Gastrocnemius medialis (tissue), 4 donors: ENCODE measurements around the gene ADRB2. TPM values are rescaled to one million over a fixed set of nuclear protein-coding genes. Genes with fewer than 3 reads are reported as not detected.

Experiments used
- ATAC-seq, 2 donors: fragments of 150-250 bp; one replicate each; pipeline ENCODE4 v1.9.1; 2016
- DNase-seq, 2 donors: peaks; one replicate each; pipeline ENCODE4 v3.0.0-alpha.2; 2019
- H3K27ac ChIP-seq, 4 donors: fragments of 200-600 bp; sonication (generic); 1 replicate in 1 of 4; 2 replicates in 3 of 4; pipeline ENCODE4 v1.5.1; 2016 to 2018; ENCODE audit warnings: mild to moderate bottlenecking in 2 of 4, moderate library complexity in 1 of 4
- H3K27me3 ChIP-seq, 3 donors: fragments of 200-600 bp; sonication (generic) in 2 of 3; 1 replicate in 1 of 3; 2 replicates in 2 of 3; pipeline versions ENCODE4 v1.5.1 to v1.6.0; 2016 to 2019; ENCODE audit warnings: mild to moderate bottlenecking in 1 of 3, moderate library complexity in 1 of 3
- H3K36me3 ChIP-seq, 2 donors: fragments of 200-600 bp; sonication (generic) in 1 of 2; one replicate each; pipeline ENCODE4 v1.5.1; 2017 to 2018
- H3K4me1 ChIP-seq, 2 donors: fragments of 200-600 bp; sonication (generic) in 1 of 2; one replicate each; pipeline ENCODE4 v1.5.1; 2016 to 2017; ENCODE audit warnings: mild to moderate bottlenecking in 2 of 2
- H3K4me3 ChIP-seq, 4 donors: fragments of 200-600 bp; sonication (generic) in 3 of 4; 1 replicate in 1 of 4; 2 replicates in 3 of 4; pipeline ENCODE4 v1.5.1; 2016 to 2019; ENCODE audit warnings: mild to moderate bottlenecking in 2 of 4
- H3K9me3 ChIP-seq, 3 donors: fragments of 200-600 bp; sonication (generic) in 2 of 3; 1 replicate in 1 of 3; 2 replicates in 2 of 3; pipeline ENCODE4 v1.5.1; 2016 to 2019
- POLR2A ChIP-seq, 2 donors: fragments of 450-650 bp; IDR thresholded peaks; one replicate each; pipeline ENCODE4 v1.6.1; 2017; ENCODE audit warnings: antibody characterized with exemption in 2 of 2, mild to moderate bottlenecking in 2 of 2, moderate library complexity in 2 of 2
- in situ Hi-C, 4 donors: fragments of 200-750 bp; cut with MboI; loops; one replicate each; pipeline versions ENCODE4 v1.15.0 to v1.8.0; 2017; ENCODE audit warnings: low sequenced_read_pairs in 4 of 4
- intact Hi-C: fragments of 100-400 bp; cut with DNase I; formaldehyde crosslinking; loops from one replicate; pipeline ENCODE4 v1.15.1; 2023; ENCODE audit warnings: low total_unique reads
- total RNA-seq, 4 donors: library from RNA; depleted of rRNA; stranded (reverse); fragments of >200 nt; gene quantifications; one replicate each; pipeline versions ENCODE4 v1.1.0 to v1.2.3, GENCODE V29; 2016
- TF ChIP-seq, protein P1 (sequence below), 5 experiments: fragments of 450-650 bp in 3 of 5; fragments of 200-600 bp in 2 of 5; sonication (generic) in 2 of 5; IDR thresholded peaks in 4 of 5; conservative IDR thresholded peaks in 1 of 5; 1 replicate in 4 of 5; 2 replicates in 1 of 5; pipeline ENCODE4 v1.5.1; 2016 to 2019; ENCODE audit warnings: antibody characterized with exemption in 5 of 5, mild to moderate bottlenecking in 3 of 5, moderate library complexity in 3 of 5

The ADRB2 gene
- total RNA-seq, 4 donors from 2014 or later, result 4.2 to 17.3 (median 6.8) TPM

DNA sequence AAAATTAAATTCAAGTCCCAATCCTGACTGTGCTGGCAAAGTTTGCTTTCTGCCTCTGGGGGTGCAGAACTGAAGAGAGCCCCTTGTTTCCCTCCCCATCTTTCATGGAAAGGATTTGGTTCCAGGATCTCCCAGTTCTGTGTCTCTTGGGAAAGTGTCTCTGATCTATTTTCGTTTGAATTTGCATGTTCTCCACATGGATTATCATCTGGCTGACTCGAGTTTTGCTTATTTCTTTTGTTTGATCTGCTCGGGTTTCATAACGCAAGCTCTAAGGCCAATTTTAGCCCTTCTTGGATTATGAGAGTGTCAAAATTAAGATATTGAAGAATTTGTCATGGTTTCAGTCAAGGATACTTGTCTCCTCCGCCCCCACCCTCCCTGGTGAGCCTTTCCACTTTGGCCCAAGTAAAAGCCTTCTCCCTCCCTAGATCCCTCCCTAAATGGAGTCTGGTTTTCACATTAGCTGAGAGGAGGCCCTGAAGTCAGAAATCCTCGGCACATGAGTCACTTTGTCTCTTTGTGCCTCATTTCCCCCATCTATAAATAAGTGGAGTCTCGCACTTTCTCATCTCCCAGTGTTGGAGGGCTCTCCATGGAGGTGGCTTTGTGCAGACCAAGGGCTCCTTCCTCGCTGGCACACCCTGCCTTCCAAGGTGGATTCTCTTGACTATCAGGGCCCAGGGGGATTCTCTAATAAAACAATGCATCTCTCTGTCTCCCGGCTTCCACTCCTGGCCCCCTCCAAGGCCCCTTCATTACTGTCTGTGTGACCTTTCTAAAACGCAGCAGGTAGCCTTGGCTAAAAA, 17.3 kb downstream of the ADRB2 start:
- no peak overlapping the region for H3K4me3 ChIP-seq
- peaks cover 53 to 73% of the 10 kb centered on the region in 2 donors for H3K4me1 ChIP-seq
- DNase-seq (no peak), ATAC-seq (peak; percentile 50 to 77)
- H3K9me3 ChIP-seq, result no peaks in the 10 kb centered on the region
- no peaks in the 10 kb centered on the region for H3K36me3 ChIP-seq
- intact Hi-C loops, result no loop called here
- H3K27me3 ChIP-seq, result no peaks in the 10 kb centered on the region
- H3K27ac ChIP-seq, result peak overlapping the region; percentile 23 to 81 (median 64)
- TF ChIP-seq POLR2A (IDR thresholded peaks at IDR 0.05), result no peak
- TF ChIP-seq, protein P1, sequence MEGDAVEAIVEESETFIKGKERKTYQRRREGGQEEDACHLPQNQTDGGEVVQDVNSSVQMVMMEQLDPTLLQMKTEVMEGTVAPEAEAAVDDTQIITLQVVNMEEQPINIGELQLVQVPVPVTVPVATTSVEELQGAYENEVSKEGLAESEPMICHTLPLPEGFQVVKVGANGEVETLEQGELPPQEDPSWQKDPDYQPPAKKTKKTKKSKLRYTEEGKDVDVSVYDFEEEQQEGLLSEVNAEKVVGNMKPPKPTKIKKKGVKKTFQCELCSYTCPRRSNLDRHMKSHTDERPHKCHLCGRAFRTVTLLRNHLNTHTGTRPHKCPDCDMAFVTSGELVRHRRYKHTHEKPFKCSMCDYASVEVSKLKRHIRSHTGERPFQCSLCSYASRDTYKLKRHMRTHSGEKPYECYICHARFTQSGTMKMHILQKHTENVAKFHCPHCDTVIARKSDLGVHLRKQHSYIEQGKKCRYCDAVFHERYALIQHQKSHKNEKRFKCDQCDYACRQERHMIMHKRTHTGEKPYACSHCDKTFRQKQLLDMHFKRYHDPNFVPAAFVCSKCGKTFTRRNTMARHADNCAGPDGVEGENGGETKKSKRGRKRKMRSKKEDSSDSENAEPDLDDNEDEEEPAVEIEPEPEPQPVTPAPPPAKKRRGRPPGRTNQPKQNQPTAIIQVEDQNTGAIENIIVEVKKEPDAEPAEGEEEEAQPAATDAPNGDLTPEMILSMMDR (IDR thresholded peaks at IDR 0.05 in 4 of 5, conservative IDR thresholded peaks at IDR 0.05 in 1 of 5), result no peak
- in situ Hi-C loops, result no loop called here

DNA sequence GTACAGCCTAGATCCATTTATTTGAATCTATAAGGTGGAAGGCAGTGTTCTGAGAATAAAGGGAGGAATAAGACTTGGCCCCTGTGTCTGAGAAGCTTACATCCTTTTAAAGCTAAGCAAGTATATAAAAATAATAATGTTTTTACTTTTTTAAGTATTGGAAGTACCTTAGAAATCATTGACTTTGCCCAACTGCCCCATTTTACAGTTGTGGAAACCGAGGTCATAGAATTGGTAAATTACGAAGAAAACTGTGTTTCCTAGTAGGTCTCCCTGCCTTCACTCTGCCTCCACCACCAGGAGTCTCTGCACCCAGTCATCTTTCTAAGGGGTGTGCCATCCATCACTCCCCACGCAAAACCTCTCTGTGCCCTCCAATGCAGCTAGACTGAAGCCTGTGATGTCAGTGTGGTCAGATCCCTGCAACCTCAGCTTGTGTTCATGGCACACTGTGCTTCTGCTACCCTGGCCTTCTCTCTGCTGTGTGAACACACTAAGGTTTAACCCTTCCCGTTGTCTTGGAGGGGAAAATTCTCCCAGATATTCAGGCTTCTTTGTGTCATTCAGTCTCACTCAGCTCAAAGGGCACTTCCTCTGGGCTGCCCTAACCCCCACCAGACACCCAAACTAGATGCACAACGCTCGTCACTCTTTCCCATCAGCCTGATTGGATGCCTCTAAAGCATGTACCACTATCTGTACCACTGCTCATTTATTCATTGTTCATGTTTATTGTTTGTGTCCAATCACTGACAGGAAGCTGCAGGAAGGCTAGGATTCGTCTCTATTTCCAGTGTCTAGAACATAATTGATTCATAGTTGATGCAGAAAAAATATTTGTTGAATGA, 18.2 kb downstream of the ADRB2 start:
- Histone ChIP-seq H3K9me3 (no peaks in the 10 kb centered on the region), H3K4me1 (peaks cover 53 to 79% of the 10 kb centered on the region in 2 donors), H3K27ac (peak overlapping the region; percentile 23 to 81 (median 64)), H3K27me3 (no peaks in the 10 kb centered on the region), H3K36me3 (no peaks in the 10 kb centered on the region), H3K4me3 (no peak overlapping the region)
- intact Hi-C loops, result no loop called here
- no peak for ATAC-seq
- DNase-seq, result no peak
- TF ChIP-seq POLR2A (IDR thresholded peaks at IDR 0.05), result no peak
- TF ChIP-seq, protein P1 (IDR thresholded peaks at IDR 0.05 in 4 of 5, conservative IDR thresholded peaks at IDR 0.05 in 1 of 5), result no peak
- in situ Hi-C loops, result no loop called here

DNA sequence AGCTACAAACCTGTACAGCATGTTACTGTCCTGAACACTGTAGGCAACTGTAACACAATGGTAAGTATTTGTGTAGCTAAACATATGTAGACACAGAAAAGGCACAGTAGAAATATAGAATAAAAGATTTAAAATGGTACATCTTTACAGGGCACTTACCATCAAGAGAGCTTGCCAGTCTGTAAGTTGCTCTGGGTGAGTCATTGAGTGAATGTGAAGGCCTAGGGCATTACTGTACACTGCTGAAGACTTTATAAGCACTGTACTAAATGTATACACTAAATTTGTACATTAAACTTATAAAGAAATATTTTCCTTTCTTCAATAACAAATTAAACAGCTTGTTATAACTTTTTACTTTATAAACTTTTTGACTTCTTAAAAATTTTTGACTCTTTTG, 20.5 kb downstream of the ADRB2 start:
- in situ Hi-C loops, result no loop called here

DNA sequence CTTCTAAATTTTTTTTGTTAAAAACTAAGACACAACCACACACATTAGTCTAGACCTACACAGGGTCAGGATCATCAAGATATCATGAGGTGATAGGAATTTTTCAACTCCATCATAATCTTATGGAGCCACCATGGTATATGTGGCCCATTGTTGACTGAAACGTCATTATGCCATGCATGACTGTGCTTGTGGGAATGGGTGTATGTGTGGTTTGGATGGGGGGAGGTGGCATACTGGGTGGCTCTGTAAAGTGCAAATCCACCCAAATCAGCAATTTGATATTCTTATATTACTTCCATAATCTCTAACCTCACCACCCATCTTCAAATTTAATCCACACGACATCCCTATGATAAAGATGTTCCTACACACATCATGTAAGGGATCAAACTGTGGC, 21.0 kb downstream of the ADRB2 start:
- ATAC-seq, result no peak
- in situ Hi-C loops, result no loop called here

More for the DNA sequence above, 20.5 kb downstream of the ADRB2 start:
- no peaks in the 10 kb centered on the region for H3K36me3 ChIP-seq
- peak overlapping the region in 1 of 4 donors; percentile 18 for H3K27ac ChIP-seq
- ATAC-seq (no peak), DNase-seq (no peak)
- H3K4me1 ChIP-seq, result peaks cover 40 to 76% of the 10 kb centered on the region in 2 donors
- H3K4me3 ChIP-seq, result no peak overlapping the region
- no peak for TF ChIP-seq POLR2A (IDR thresholded peaks at IDR 0.05)
- TF ChIP-seq, protein P1 (IDR thresholded peaks at IDR 0.05 in 4 of 5, conservative IDR thresholded peaks at IDR 0.05 in 1 of 5), result no peak
- no peaks in the 10 kb centered on the region for H3K9me3 ChIP-seq
- H3K27me3 ChIP-seq, result no peaks in the 10 kb centered on the region
- intact Hi-C loops, result no loop called here

More for the DNA sequence above, 21.0 kb downstream of the ADRB2 start:
- Histone ChIP-seq H3K4me3 (no peak overlapping the region), H3K9me3 (no peaks in the 10 kb centered on the region), H3K27ac (no peak overlapping the region), H3K4me1 (peaks cover 40 to 76% of the 10 kb centered on the region in 2 donors), H3K27me3 (no peaks in the 10 kb centered on the region), H3K36me3 (no peaks in the 10 kb centered on the region)
- TF ChIP-seq, protein P1 (IDR thresholded peaks at IDR 0.05 in 4 of 5, conservative IDR thresholded peaks at IDR 0.05 in 1 of 5), result no peak
- TF ChIP-seq POLR2A (IDR thresholded peaks at IDR 0.05), result no peak
- no peak for DNase-seq
- intact Hi-C loops, result no loop called here
